Posterior vena cava (tissue), 2 donors: ENCODE data around the gene LRRTM3. TPM values are rescaled to one million over a fixed set of nuclear protein-coding genes. Genes with fewer than 3 reads are reported as not detected.

Source experiments
- DNase-seq: peaks from one replicate; pipeline ENCODE4 v3.0.0-alpha.2; 2020; ENCODE audit warnings: low spot score
- intact Hi-C, 2 donors: fragments of 100-400 bp; cut with DNase I; formaldehyde crosslinking; loops; one replicate each; pipeline versions ENCODE4 v1.14.1 to v1.14.2; 2022 to 2023
- total RNA-seq, 2 donors: library from RNA; stranded (reverse); fragmentation: NEBNext Ultra II Directional; extraction: Animal tissue kit (Norgen Biotek cat#: 25700); gene quantifications; one replicate each; pipeline ENCODE4 v1.2.1, GENCODE V29; 2021
- donor health status: DM: yes; HTN: yes; CAD: no.
- donor health status: DM: yes; HTN: yes; CAD: no.

Gene LRRTM3
- total RNA-seq, 2 donors from 2014 or later: not detected

GRCh38 chr10:67088036-67088435, 162.2 kb downstream of the LRRTM3 start:
- intact Hi-C loops: no loop called here
- no peak for DNase-seq

- no peak for DNase-seq
- intact Hi-C loops: no loop called here
These were observed 169.7 kb downstream of the LRRTM3 start for GRCh38 chr10:67095531-67095930.

- no peak for DNase-seq
- intact Hi-C loops: no loop called here
These were observed 172.6 kb downstream of the LRRTM3 start for GRCh38 chr10:67098461-67098860.

- intact Hi-C loops: no loop called here
- no peak for DNase-seq
These were observed 175.1 kb downstream of the LRRTM3 start for GRCh38 chr10:67100951-67101350.

GRCh38 chr10:67107670-67108069, 181.8 kb downstream of the LRRTM3 start:
- intact Hi-C loops: no loop called here
- DNase-seq: no peak

- intact Hi-C loops: no loop called here
- DNase-seq: no peak
These were observed 184.4 kb downstream of the LRRTM3 start for GRCh38 chr10:67110286-67110685.

GRCh38 chr10:67112765-67113164, 186.9 kb downstream of the LRRTM3 start:
- intact Hi-C loops: no loop called here
- no peak for DNase-seq

- no peak for DNase-seq
- intact Hi-C loops: loop anchor here in 1 of 2 donors (5.0 kb wide), 1 partner anchor 863 kb away; no protein-coding TSS in a partner anchor
These were observed 189.1 kb downstream of the LRRTM3 start for GRCh38 chr10:67114945-67115344.

- intact Hi-C loops: loop anchor here in 1 of 2 donors (5.0 kb wide), 1 partner anchor 864 kb away; no protein-coding TSS in a partner anchor
- DNase-seq: no peak
These were observed 190.1 kb downstream of the LRRTM3 start for GRCh38 chr10:67115972-67116371.

- DNase-seq: no peak
- intact Hi-C loops: loop anchor here in 1 of 2 donors (5.0 kb wide), 1 partner anchor 867 kb away; no protein-coding TSS in a partner anchor
These were observed 193.8 kb downstream of the LRRTM3 start for GRCh38 chr10:67119651-67120050.

- intact Hi-C loops: no loop called here
- no peak for DNase-seq
These were observed 201.6 kb downstream of the LRRTM3 start for GRCh38 chr10:67127441-67127840.

GRCh38 chr10:67140641-67141040, 214.8 kb downstream of the LRRTM3 start:
- DNase-seq: no peak
- intact Hi-C loops: no loop called here

- intact Hi-C loops: no loop called here
- no peak for DNase-seq
These were observed 215.5 kb downstream of the LRRTM3 start for GRCh38 chr10:67141300-67141699.

- no peak for DNase-seq
- intact Hi-C loops: no loop called here
These were observed 218.7 kb downstream of the LRRTM3 start for GRCh38 chr10:67144530-67144929.
